ENCODE data around the gene BRCA1.
"Not testable (repeated sequence)": the region's sequence is repeated elsewhere in the genome, so short reads cannot be mapped to it uniquely, and the experiment has no call there.

BRCA1 gene

GRCh38 chr17:43125133-43125966 is at the start of gene BRCA1:
Gene BRCA1, minus strand, starts transcription at chr17:43125364. Its CDS starts 1,268 bp downstream, at chr17:43124096.
- peak; percentile 94 for DNase-seq

DNA sequence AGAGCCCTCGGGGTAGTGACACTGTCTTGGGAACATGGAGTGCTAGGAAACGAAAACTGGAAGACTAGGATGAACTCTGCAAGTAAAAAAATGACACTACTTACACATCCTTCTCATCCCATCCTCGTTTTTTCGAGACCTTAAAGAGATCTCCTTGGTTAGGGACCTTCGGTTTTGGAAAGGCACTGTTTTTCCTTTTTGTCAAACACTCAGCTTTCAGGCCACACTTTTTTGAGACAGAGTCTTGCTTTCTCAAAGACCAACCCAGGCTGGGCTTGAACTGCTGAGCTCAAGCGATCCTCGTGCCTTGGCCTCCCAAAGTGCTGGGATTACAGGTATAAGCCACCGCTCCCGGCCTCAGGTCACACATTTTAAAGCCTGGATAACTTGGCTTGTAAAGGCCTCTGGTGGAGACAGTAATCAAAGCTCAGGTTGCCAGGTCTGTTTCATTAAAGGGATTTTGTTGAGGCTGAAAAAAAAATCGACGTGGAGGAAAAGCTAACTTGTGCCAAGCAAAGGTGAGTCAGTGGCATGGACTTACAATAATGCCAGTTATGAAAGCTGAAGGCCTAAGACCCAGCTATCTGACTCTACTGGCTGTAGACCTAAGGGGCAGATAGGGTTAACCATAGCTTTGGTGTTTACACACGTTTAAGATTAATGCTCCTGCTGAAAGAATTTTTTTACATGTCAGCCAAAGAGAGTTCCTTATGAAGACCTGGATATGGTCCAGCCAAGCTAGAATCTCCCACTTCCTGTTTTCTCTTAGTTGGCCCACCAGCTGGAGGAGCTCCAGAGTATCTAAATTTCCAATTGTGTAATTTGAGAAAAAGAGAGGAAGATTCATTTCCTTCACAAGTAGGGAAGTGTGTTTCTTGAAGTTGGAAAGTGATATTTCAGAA is 46.7 kb upstream of the BRCA1 start:
- DNase-seq = peak; percentile 61

DNA sequence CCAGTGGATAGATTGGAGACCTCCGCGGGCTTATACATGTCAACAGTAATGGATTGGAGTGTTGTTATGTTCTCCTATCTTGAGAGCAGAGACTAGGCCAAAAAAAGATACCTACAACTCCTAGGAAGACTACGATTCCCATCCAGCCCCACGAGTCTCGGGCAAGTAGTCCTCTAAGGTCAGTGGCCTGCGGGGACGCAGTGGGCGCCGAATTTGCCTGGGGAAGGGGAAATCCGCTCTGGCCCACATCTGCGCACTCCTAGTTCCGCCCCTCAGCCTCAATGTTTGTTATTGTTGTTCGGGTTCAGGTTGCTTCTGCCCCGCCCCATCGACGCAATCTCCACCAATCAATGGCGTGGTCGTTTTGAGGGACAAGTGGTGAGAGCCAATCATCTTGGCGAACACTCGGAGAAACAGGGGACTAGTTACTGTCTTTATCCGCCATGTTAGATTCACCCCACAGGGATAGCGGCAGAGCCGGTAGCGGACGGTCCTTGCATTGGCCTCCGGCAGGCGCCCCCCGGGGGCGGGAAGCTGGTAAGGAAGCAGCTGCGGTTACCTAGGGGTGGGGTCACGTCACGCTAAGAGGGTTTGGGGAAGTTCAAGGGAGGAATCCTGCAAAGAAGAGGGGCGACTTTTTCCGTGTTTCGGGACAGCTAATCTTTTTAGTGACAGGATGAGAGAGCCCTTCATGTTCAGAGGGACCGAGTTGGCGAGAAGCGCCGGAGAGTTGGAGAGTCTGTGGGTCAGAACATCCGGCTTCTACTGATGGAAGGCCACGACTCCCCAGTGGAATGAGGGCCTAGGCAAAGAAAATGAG is 45.8 kb upstream of the BRCA1 start, which contains the start of gene NBR1:
NBR1 (plus strand) TSS at position 449 of the 820 bp plus-strand sequence. CDS start 4,586 bp downstream, outside the sequence.
- DNase-seq = peak; percentile 97

- peak; percentile 88 for DNase-seq
Observed at GRCh38 chr17:43170140-43170765, 45.1 kb upstream of the BRCA1 start.

- no peak for DNase-seq
Observed at GRCh38 chr17:43169561-43170139, 44.5 kb upstream of the BRCA1 start.

DNA sequence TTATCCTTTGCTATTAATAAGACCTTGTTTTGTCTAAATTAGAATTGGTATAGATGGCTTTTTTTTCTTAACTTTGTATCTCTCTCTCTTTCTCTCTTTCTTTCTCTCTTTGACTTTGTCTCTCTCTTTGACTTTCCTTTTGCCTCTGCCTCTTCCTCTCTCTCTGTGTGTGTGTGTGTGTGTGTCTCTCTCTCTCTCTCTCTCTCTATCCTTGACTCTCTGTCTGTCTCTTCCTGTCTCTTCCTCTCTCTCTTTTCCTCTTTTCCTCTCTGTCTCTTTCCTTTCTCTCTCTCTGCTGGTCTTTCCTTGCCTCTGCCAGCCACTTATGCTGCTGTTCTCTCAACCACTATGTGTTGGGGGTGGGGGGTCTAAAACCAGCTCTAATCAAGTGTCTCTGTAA is 40.8 kb upstream of the BRCA1 start:
- peak; percentile 4 for DNase-seq

DNA sequence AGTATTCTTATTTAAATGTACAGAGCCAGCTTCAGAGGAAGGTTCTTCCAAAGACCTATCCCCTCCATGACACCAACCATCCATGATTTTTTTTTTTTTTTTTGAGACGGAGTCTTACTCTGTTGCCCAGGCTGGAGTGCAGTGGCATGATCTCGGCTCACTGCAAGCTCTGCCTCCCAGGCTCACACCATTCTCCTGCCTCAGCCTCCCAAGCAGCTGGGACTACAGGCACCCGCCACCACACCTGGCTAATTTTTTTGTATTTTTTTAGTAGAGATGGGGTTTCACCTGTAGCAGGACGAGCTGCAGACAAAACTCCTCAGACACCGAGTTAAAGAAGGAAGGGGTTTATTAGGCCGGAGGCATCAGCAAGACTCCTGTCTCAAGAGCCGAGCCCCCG is 34.8 kb upstream of the BRCA1 start:
- peak; percentile 5 for DNase-seq

- DNase-seq = peak; percentile 9
Observed at GRCh38 chr17:43159232-43159631, 34.1 kb upstream of the BRCA1 start.

GRCh38 chr17:43155666-43156065 is 30.5 kb upstream of the BRCA1 start:
- no peak for DNase-seq

GRCh38 chr17:43153197-43153835 is 28.2 kb upstream of the BRCA1 start:
- DNase-seq = not testable (repeated sequence)

DNA sequence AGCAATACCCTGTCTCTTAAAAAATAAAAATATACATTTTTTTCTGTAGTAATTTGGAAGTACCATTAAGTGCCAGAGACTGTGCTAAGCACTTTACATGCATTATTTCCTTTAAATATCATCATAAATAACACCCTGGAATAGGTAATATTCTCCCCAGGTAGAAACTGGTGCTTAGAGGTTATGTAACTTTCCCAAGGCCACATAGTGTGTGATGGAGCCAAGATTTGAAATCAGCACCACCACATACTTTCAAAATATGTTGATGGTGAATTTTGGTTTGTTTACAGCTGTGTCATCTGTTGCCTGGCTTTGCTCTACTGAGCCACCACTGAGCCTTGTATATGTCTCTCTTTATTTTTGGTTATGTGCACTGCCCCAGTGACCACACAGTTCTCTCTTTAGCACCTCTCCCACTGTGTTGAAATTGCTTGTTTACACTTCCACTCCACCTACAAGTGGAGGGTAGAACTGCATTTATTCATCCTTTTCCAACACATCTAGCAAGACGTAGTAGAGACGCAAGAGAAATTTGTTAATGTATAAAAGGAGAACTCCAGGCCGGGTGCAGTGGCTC is 26.8 kb upstream of the BRCA1 start:
- DNase-seq = no peak

- DNase-seq = peak; percentile 33
Observed at GRCh38 chr17:43146649-43147048, 21.5 kb upstream of the BRCA1 start.

DNA sequence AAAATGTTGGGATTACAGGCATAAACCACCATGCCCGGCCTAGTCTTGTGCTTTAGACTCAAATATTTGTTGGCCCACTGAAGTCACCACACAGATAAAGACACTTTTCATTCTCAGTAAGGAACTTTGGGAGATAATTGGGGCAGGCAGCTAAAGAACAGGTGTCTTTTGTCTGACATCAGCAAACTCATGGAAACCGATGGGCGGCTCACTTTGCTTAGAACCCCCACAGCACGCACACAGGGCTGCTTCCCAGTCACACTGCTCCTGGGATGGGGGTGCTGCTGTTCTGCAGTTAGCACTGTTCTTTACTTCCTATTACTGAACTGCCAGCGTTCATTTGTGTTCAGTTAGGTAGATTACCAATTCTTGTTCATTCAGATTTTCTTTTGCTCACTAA is 18.0 kb upstream of the BRCA1 start:
- DNase-seq = peak; percentile 33

DNA sequence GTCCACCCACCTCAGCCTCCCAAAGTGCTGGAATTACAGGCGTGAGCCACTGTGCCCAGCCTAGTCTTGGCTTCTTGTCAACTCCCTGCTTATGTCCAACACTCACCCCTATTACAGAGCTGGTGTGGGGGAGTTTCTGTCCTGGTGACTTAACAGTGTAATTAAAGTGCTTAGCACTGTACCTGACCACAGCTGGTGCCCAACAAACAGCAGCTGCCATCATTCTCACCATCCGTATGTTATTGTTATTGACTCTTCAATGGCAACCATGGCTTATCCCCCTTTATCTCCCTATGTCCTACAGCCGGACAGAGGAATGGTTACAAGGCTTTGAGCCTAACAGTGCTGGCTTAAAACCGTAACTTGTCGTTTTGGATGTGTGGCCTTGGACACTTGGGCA is 17.0 kb upstream of the BRCA1 start:
- DNase-seq = peak; percentile 28

- DNase-seq = peak; percentile 32
Observed at GRCh38 chr17:43140396-43141332, 15.5 kb upstream of the BRCA1 start.

DNA sequence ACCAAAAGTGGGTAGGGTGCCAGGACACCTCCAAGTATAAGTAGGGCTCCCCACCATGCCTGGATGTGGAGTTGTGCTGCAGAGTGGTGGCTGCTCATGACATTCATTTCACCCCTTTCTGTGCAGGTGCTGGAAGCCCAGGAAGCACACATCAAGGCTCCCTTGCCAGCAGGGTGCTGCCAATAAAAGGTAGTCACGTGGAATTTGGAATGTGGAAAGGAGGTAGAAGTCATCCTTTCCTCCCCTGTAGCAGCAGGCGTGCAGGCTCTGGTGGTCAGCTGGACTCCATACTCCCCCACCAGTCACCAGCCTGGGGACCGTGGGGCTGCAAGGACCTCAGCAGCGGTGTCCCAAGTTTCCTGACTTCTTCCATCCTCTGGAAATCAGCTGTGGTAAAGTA is 13.4 kb upstream of the BRCA1 start:
- DNase-seq = peak; percentile 48

GRCh38 chr17:43136574-43136973 is 11.4 kb upstream of the BRCA1 start:
- DNase-seq = not testable (repeated sequence)

DNA sequence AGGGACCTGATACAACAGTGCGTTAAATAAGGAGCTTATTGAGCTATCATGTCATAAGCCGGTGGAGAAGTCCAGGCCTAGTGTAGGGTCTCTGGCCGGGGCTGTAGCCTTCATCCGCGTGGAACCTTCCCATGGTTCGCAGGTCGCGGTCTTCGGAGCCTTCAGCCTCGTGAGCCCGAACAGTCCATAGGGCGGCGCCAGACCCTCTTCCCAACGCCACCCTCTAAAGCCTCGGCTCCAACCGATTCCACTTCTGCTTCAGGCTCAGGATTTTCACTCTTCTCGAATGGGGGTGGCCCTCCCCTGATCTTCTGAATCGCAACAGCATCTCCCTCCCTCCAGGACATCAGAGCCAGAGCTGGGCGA is 10.3 kb upstream of the BRCA1 start:
- no peak for DNase-seq

DNA sequence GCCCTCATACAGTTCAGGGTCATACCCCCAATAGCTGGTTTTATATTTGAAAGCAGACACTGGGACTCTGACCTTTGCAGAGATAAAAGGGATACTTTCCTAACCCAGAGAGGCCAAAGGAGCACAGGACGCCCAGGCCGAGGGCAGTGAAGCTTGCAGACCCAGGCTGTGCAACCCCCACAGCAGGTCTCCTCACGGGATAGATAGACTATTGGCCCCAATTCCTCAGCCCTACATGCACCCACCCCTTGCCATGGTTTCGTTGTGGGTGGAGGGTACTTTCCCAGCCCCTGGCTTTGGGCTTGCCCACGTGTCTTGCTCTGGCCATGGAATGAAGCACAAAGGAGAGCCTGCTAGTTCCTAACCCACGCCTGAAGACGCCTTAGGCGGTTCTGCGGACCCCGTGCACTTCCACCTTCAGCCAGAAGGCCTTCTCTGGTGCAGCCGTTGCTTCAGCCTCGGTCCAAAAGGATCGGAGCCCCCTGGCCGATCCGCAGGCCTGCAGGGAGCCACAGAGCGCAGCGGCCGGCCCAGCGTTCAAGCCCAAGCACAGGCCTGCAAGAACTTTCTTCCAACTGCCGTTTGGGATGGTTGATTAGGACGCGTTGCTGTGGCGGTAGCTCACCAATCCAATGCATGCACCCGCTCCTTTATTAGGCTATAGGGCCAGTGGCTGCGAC is 9.8 kb upstream of the BRCA1 start:
- peak; percentile 47 for DNase-seq
